GM19397 (cell line): Measurements from ENCODE around the gene SLC25A23.
"Not testable (repeated sequence)": the region's sequence is repeated elsewhere in the genome, so short reads cannot be mapped to it uniquely, and the experiment has no call there.

ENCODE experiments used
- ATAC-seq: cut with Tn5 transposase; IDR thresholded peaks from one replicate; pipeline ENCODE4 v1.9.1; 2021; ENCODE audit warnings: mild to moderate bottlenecking, moderate library complexity; ENCODE audit not compliant: unreplicated experiment

Gene SLC25A23

DNA sequence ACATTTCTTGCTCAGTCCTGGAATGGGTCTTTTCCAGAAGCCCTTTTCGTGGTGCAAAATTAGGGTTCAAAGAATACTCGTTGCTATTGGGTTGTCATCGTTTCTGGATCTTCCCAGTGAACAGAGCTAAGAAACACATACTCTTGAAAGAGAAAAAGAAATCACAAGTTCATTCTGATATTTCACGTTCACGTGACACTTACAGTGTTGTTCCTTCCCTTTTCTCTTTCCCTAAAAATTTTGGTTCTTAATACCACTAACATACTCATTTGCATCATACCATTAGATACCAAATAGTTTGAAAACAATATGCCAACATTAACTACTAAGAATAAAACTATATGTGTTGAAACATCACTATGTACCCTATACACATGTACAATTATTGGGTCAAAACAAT is 53.2 kb downstream of the SLC25A23 start:
- ATAC-seq = no peak

DNA sequence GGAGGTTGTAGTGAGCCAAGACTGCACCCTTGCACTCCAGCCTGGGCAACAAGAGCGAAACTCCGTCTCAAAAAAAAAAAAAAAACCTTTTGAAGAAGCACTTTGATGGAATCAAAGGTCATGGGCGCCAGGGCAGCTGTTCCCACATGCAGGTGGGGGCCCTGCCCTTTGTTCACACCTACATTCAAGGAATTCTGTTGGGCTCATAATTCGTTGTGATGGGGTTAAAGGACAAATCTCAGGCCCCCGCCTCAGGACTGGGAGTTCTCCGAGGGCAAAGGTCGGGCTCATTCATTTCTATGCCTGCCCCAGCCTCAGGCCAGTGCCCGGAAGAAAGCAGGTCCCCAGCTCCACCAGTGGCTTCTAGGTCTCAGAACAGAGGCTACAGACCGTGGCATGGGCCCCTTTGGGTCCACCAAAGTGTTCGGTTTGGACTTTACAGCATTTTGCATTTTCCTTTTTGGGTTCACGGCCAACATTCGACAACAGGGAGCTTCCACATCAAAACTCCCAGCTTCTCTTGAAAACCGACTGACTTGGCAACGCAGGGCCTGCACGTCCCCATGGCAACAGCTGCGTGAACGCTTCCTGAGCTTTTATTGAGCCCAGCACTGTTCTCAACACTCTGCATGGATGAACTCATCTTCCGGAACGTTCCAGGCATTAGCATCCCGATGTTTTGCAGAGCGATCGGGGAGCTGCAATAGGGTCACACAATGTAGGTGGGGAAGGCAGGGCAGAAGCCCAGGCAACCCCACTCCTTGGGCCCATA is 56.6 kb downstream of the SLC25A23 start:
- no peak for ATAC-seq

GRCh38 chr19:6402058-6402457 is 57.5 kb downstream of the SLC25A23 start:
- ATAC-seq = no peak

DNA sequence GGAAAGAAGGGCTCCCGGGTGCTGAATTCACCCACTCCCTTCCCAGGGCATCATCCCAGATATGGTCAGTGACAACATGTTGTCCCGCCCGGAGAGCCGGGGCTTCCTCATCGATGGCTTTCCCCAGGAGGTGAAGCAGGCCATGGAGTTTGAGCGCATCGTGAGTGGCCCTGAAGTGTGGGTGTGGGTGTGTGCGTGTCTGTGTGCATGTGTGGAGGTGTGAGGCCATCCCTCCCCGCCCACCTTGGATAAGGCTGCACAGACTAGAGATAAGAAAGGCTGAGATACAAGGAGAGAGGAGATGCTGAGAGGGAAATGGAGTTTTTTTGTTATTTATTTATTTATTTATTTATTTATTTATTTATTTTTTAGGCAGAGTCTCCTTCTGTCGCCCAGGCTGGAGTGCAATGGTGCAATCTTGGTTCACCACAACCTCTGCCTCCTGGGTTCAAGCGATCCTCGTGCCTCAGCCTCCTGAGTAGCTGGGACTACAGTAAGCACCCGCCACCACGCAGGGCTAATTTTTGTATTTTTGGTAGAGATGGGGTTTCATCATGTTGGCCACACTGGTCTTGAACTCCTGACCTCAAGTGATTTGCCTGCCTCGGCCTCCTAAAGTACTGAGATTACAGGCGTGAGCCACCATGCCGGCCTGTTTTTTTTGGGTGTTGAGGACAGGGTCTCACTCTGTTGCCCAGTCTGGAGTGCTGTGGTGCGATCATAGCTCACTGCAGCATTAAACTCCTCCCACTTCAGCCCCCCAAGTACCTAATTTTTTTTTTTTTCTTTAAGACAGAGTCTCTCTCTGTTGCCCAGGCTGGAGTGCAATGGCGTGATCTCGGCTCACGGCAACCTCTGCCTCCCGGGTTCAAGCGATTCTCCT is 59.3 kb downstream of the SLC25A23 start:
- not testable (repeated sequence) for ATAC-seq

- no peak for ATAC-seq
Measured at GRCh38 chr19:6396305-6396704, 63.3 kb downstream of the SLC25A23 start.

GRCh38 chr19:6394831-6395230 is 64.8 kb downstream of the SLC25A23 start:
- ATAC-seq = no peak

DNA sequence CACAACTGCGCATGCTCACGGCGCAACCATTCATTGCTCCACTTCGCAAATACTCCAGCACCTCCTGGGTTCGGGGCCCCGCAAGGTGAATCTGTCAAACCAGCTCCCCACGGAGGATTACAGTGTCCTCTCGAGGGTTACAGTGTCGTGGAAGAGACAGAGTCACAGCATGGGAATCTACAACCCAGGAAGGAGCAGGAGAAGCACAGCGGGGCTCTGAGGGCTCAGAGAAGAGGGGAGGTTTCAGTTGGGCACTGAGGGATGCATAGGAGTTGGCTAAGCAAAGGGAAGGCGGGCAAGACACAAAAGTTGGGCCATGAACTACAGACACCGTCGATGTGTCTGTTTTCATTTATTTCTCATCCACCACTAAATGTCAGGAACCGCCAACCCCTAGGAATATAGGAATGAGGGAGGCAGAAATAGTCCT is 65.6 kb downstream of the SLC25A23 start:
- no peak for ATAC-seq

DNA sequence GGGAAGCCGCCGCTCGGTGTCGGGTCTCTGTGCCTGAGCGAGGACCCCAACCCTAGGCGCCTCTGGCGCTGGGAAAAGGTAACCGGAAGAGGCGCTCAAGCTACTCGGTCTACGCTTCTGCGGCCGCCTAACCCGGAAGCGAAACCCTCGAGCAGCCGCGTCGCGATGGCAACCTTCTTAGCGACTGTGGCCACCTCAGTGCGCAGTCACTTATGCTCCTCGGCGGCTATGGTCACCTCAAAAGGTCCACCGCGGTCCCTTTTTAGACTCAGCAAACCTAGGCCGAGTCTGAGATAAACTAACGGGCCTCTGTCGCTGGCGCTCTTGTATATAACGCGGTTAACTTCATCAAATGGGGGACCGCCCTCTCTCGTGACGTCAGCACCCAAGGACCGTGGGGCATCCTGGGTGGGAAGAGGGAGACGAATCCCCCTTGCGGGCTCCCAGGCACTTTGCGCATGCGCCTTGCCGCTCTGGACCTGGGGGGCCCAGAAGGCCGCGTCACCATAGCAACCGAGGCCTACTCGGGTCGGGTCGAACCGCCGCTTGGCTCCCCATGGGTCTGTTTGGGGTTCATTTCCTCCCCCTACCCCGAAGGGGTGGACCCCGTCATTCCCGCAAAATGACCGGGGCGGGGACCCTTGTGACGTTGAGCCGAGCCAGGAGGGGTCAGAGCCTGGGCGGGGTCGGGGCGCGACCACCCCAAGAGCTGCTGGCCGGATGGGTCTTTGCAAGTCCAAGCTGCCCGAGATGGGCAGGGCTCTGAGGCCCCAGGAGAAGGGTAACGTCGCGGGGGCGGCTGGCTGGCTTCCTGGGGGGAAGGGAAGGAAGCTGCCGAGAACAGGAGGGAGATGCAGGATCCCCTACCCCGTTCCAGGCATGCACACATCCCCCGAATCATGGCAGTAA is 66.3 kb downstream of the SLC25A23 start, which contains the start of gene GTF2F1:
Gene GTF2F1, minus strand, starts transcription at position 91 of the 909 bp plus-strand sequence. CDS start 169 bp downstream, outside the sequence.
- ATAC-seq = peak; percentile 88

GRCh38 chr19:6392221-6393073 is 67.1 kb downstream of the SLC25A23 start:
- ATAC-seq = no peak
